ENCODE results near the gene MIOX. TPM values are rescaled to one million over a fixed set of nuclear protein-coding genes. Genes with fewer than 3 reads are reported as not detected.

Gene MIOX
- total and polyA plus RNA-seq, 2 of the 13 experiments (the other 11 are each of a cell fraction or from before 2014, with no cell fraction given) = 1.5 to 2.9 TPM

DNA sequence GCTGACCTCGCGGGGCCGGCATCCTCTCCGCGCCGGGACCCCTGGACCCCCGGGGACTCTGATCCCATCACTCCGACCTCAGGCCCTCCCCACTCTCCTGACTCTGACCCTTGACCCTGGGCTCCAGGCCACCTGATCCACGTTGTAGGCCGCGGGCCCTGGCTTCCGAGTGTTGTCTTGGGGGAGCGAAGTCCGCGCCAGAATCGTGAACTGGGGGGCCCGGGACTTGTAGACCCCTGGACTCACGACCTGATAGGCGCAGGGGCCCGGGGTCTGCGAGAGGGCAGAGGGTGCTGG, 43.9 kb downstream of the MIOX start (continued):
- TF ChIP-seq, protein P1, sequence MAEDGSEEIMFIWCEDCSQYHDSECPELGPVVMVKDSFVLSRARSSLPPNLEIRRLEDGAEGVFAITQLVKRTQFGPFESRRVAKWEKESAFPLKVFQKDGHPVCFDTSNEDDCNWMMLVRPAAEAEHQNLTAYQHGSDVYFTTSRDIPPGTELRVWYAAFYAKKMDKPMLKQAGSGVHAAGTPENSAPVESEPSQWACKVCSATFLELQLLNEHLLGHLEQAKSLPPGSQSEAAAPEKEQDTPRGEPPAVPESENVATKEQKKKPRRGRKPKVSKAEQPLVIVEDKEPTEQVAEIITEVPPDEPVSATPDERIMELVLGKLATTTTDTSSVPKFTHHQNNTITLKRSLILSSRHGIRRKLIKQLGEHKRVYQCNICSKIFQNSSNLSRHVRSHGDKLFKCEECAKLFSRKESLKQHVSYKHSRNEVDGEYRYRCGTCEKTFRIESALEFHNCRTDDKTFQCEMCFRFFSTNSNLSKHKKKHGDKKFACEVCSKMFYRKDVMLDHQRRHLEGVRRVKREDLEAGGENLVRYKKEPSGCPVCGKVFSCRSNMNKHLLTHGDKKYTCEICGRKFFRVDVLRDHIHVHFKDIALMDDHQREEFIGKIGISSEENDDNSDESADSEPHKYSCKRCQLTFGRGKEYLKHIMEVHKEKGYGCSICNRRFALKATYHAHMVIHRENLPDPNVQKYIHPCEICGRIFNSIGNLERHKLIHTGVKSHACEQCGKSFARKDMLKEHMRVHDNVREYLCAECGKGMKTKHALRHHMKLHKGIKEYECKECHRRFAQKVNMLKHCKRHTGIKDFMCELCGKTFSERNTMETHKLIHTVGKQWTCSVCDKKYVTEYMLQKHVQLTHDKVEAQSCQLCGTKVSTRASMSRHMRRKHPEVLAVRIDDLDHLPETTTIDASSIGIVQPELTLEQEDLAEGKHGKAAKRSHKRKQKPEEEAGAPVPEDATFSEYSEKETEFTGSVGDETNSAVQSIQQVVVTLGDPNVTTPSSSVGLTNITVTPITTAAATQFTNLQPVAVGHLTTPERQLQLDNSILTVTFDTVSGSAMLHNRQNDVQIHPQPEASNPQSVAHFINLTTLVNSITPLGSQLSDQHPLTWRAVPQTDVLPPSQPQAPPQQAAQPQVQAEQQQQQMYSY (CRISPR knock-in tag; IDR thresholded peaks at IDR 0.05) = no peak; the same call in 1 of the 2 replicates
- TF ChIP-seq ESRRA (CRISPR knock-in tag; IDR thresholded peaks at IDR 0.05; ENCODE audit: low read depth) = peak; percentile 19; the same call in 1 of the 2 replicates
- 0 out of 2 replicates have a peak, but pooled peaks have one; percentile 35 for TF ChIP-seq FIP1L1 (IDR thresholded peaks at IDR 0.05; ENCODE audit: borderline replicate concordance, insufficient read depth, low read depth, low read length)
- TF ChIP-seq ZNF232 (CRISPR knock-in tag; IDR thresholded peaks at IDR 0.05; ENCODE audit: borderline replicate concordance) = no peak
- no peak; the same call in 1 of the 2 replicates for TF ChIP-seq ZNF235 (CRISPR knock-in tag; IDR thresholded peaks at IDR 0.05; ENCODE audit: borderline replicate concordance)
- TF ChIP-seq GFI1 (CRISPR knock-in tag; IDR thresholded peaks at IDR 0.05; ENCODE audit: borderline replicate concordance) = no peak
- TF ChIP-seq, protein P2, sequence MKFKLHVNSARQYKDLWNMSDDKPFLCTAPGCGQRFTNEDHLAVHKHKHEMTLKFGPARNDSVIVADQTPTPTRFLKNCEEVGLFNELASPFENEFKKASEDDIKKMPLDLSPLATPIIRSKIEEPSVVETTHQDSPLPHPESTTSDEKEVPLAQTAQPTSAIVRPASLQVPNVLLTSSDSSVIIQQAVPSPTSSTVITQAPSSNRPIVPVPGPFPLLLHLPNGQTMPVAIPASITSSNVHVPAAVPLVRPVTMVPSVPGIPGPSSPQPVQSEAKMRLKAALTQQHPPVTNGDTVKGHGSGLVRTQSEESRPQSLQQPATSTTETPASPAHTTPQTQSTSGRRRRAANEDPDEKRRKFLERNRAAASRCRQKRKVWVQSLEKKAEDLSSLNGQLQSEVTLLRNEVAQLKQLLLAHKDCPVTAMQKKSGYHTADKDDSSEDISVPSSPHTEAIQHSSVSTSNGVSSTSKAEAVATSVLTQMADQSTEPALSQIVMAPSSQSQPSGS (CRISPR knock-in tag; IDR thresholded peaks at IDR 0.05) = no peak
- no peak for TF ChIP-seq BRCA1 (CRISPR knock-in tag; IDR thresholded peaks at IDR 0.05)
- TF ChIP-seq ZNF253 (CRISPR knock-in tag; IDR thresholded peaks at IDR 0.05; ENCODE audit: borderline replicate concordance) = no peak
- TF ChIP-seq, protein P3, sequence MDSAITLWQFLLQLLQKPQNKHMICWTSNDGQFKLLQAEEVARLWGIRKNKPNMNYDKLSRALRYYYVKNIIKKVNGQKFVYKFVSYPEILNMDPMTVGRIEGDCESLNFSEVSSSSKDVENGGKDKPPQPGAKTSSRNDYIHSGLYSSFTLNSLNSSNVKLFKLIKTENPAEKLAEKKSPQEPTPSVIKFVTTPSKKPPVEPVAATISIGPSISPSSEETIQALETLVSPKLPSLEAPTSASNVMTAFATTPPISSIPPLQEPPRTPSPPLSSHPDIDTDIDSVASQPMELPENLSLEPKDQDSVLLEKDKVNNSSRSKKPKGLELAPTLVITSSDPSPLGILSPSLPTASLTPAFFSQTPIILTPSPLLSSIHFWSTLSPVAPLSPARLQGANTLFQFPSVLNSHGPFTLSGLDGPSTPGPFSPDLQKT (CRISPR knock-in tag; IDR thresholded peaks at IDR 0.05; ENCODE audit: borderline replicate concordance) = no peak
- no peak for TF ChIP-seq ZNF788 (CRISPR knock-in tag; IDR thresholded peaks at IDR 0.05; ENCODE audit: borderline replicate concordance)
- peak; percentile 17; the same call in 1 of the 2 replicates for TF ChIP-seq HOXA3 (CRISPR knock-in tag; IDR thresholded peaks at IDR 0.05)
- no peak for TF ChIP-seq ZNF772 (CRISPR knock-in tag; IDR thresholded peaks at IDR 0.05)
- no peak for TF ChIP-seq ZNF850 (CRISPR knock-in tag; conservative IDR thresholded peaks at IDR 0.05)
- no peak for TF ChIP-seq ZNF33A (CRISPR knock-in tag; IDR thresholded peaks at IDR 0.05; ENCODE audit: borderline replicate concordance)
- TF ChIP-seq HOXA7 (CRISPR knock-in tag; IDR thresholded peaks at IDR 0.05) = 0 out of 2 replicates have a peak, but pooled peaks have one; percentile 71
- TF ChIP-seq HES4 (CRISPR knock-in tag; IDR thresholded peaks at IDR 0.05; ENCODE audit: borderline replicate concordance) = 0 out of 2 replicates have a peak, but pooled peaks have one; percentile 31
- TF ChIP-seq ZBTB38 (CRISPR knock-in tag; IDR thresholded peaks at IDR 0.05) = no peak
- TF ChIP-seq ZC3H4 (CRISPR knock-in tag; IDR thresholded peaks at IDR 0.05; ENCODE audit: borderline replicate concordance) = no peak
- TF ChIP-seq, protein P4, sequence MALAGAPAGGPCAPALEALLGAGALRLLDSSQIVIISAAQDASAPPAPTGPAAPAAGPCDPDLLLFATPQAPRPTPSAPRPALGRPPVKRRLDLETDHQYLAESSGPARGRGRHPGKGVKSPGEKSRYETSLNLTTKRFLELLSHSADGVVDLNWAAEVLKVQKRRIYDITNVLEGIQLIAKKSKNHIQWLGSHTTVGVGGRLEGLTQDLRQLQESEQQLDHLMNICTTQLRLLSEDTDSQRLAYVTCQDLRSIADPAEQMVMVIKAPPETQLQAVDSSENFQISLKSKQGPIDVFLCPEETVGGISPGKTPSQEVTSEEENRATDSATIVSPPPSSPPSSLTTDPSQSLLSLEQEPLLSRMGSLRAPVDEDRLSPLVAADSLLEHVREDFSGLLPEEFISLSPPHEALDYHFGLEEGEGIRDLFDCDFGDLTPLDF (CRISPR knock-in tag; IDR thresholded peaks at IDR 0.05) = no peak
- no peak for TF ChIP-seq RFX1 (IDR thresholded peaks at IDR 0.05)
- no peak for TF ChIP-seq ZNF260 (CRISPR knock-in tag; IDR thresholded peaks at IDR 0.05; ENCODE audit: borderline replicate concordance, low read depth)
- TF ChIP-seq RORA (CRISPR knock-in tag; IDR thresholded peaks at IDR 0.05) = no peak
- no peak for TF ChIP-seq DPF2 (CRISPR knock-in tag; IDR thresholded peaks at IDR 0.05; ENCODE audit: borderline replicate concordance, low read depth)
- no peak for TF ChIP-seq RAD51 (IDR thresholded peaks at IDR 0.05; ENCODE audit: borderline replicate concordance)
